ENCODE data around the gene BBLN.
"Not testable (repeated sequence)": the region's sequence is repeated elsewhere in the genome, so short reads cannot be mapped to it uniquely, and the experiment has no call there.

Gene BBLN

DNA sequence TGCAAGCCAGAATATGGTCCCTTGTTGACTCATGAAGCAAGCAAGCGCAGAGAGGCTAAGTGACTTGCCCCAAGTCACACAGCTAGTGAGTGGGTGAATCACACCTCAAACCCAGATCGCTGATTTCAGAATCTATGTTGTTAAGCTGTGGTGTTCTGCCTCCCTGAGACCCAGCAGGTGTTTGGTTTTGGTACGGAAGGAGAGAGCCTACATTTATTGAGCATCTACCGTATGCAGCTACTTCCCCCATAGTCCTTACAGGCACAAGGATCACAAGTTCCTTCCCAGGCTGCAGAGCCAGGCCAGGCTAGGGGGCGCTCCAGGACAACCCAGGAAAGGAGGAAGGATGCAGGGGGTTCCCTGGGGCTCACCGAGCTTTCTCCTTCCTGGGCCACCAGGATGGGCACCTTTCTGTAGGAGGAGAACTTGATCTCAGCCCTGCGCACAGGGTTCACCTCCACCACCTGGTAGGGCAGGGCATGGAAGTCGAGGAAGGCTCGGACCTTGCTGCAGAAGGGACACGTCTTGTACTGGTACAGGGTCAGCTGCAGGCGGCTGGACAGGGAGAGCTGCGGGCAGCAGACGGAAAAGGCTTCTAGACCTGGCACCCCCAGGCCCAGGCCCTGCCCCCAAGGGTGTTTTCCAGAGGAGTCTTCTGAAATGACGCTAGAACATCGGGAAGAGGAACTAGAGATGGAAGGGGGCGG is 35.0 kb upstream of the BBLN start:
- peak; percentile 21 for DNase-seq (ENCODE audit: low read depth)

GRCh38 chr9:128125580-128126354 is 34.3 kb upstream of the BBLN start:
- DNase-seq (ENCODE audit: low read depth) = no peak

GRCh38 chr9:128127568-128127989 is 32.5 kb upstream of the BBLN start, which contains the start of gene PTGES2:
PTGES2 (minus strand) TSS chr9:128127729; CDS start chr9:128127717, 12 bp downstream.
- DNase-seq (ENCODE audit: low read depth) = peak; percentile 63

DNA sequence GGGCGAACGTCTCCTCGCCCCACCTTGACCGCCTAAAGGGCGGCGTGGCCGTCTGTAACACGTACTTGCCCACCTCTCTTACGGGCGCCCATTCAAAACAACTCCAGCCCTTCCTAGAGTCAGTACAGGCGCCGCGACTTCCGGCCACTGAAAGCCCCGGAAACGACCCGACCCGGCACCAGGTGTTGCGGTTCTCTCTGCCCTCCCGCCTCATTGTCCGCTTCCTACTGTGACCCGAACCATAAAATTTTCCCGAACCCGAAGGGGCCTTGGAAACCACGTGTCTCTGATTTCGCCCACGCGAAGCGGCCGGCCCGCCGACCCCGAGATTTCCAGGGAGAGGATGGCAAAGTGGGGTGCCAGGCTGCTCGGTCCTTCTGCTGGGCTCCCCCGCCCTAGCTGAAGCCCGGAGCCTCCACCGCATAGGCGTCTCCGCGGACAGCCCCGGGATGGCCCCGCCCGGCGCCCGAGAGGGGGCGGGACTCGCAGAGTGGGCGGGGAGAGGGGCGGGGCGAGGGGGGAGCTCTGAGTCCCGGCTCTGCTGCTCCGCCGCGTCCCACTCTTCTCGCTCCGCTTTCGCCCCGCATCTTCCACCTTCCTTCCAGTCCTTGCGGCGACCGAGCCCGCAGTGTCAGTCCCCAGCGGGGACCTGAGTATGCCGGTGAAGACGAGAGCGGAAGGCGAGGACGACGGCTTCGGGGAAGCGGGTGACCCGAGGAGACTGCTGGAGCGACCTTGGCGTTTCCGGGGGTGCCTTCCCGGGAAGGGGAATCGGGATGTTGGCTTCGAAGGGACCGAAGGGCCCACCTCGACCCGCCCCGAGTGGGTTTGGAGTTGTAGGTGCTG is 31.9 kb upstream of the BBLN start:
- peak; percentile 65 for DNase-seq (ENCODE audit: low read depth)

- no peak for DNase-seq (ENCODE audit: low read depth)
Measured at GRCh38 chr9:128128836-128129590, 31.1 kb upstream of the BBLN start.

DNA sequence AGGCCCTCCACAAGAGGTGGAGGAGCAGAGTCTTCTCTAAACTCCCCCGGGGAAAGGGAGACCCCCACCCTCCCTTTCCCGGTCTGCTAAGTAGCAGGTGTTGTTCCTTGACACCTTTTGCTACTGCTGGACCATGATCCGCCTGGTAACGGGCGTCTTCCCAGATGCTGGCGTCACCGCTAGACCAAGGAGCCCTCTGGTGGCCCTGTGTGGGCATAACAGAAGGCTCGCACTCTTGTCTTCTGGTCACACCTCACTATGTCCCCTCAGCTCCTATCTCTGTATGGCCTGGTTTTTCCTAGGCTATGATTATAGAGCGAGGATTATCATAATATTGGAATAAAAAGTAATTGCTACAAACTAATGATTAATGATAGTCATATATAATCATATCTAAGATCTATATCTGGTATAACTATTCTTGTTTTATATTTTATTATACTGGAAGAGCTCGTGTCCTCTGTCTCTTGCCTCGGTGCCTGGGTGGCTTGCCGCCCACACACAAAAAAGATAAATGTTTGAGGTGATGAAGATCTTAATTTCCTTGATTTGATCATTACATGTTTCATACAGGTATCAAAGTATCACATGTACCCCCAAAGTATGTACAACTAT is 30.0 kb upstream of the BBLN start:
- DNase-seq (ENCODE audit: low read depth) = not testable (repeated sequence)

DNA sequence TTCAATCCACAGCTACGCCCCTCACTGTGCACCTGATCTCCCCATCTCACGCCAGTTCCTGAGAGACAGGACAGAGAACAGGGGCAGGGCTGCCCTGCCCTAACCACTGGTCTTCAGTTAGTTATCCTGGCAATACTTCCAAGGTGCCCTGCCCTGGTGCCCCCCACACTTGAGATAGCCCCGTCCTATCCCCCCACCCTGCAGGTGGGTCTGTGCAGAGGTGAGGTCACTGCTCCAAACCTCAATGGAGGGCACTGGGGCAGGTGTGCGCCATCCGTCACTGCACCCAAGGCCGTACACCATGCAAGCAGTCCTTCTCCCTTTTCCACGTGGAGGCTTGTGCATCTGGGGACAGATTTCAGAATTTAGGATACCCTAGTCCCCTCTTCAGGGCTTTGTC is 29.4 kb upstream of the BBLN start:
- DNase-seq (ENCODE audit: low read depth) = not testable (repeated sequence)

- DNase-seq (ENCODE audit: low read depth) = not testable (repeated sequence)
Measured at GRCh38 chr9:128131346-128131745, 28.7 kb upstream of the BBLN start.

- DNase-seq (ENCODE audit: low read depth) = not testable (repeated sequence)
Measured at GRCh38 chr9:128132139-128132538, 27.9 kb upstream of the BBLN start.

- DNase-seq (ENCODE audit: low read depth) = not testable (repeated sequence)
Measured at GRCh38 chr9:128135561-128135960, 24.5 kb upstream of the BBLN start.

GRCh38 chr9:128136816-128137793 is 23.0 kb upstream of the BBLN start:
- no peak for DNase-seq (ENCODE audit: low read depth)

- DNase-seq (ENCODE audit: low read depth) = no peak
Measured at GRCh38 chr9:128138001-128138400, 22.1 kb upstream of the BBLN start.

DNA sequence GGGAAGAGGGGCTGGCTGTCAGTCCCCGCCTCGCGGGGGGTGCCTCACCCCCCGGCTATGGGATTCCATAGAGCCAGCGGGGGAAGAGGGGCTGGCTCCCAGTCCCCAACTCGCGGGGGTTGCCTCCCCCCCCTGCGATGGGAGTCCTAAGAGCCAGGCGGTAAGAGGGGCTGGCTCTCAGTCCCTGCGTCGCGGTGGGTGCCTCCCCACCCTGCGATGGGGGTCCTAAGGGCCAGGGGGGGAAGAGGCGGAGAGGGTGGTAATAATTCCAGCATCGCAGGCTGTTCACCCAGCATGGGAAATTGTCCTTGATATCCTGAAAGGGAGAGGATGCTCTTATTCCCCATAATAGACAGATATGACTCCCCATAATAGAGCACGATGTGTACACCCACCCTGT is 20.4 kb upstream of the BBLN start:
- DNase-seq (ENCODE audit: low read depth) = no peak

DNA sequence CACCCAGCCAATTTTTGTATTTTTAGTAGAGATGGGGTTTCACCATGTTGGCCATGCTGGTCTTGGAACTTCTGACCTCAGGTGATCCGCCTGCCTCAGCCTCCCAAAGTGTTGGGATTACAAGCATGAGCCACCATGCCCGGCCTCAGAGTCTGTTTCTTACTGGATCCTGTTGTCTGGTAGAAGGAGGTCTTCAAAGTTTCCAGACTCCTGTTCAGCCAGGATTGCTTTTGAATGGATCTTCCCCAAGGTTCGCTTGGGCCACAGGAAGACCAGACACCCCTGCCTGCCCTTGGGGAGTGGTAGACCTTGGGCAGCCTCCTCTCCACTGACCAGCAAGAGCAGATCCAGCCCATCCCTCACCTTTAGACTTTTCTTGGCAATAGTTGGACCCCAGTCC is 18.5 kb upstream of the BBLN start:
- DNase-seq (ENCODE audit: low read depth) = no peak

DNA sequence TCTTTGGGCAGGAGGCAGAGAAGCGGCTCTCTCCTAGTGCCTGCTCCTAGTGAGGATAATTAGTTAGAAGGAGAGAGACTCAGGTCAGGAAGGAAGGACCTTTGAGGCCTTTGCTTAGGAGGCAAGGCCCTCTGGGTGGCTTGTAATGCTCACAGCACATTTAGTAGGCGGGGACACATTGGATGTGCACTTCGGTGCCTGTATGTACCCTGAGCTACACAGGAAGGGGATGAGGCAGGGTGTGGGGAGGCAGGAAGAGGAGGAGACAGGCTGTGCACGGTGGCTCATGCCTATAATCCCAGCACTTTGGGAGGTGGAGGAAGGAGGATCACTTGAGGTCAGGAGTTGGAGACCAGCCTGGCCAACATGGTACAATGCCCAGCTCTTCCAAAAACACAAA is 18.0 kb upstream of the BBLN start:
- no peak for DNase-seq (ENCODE audit: low read depth)

- no peak for DNase-seq (ENCODE audit: low read depth)
Measured at GRCh38 chr9:128142596-128142995, 17.5 kb upstream of the BBLN start.

DNA sequence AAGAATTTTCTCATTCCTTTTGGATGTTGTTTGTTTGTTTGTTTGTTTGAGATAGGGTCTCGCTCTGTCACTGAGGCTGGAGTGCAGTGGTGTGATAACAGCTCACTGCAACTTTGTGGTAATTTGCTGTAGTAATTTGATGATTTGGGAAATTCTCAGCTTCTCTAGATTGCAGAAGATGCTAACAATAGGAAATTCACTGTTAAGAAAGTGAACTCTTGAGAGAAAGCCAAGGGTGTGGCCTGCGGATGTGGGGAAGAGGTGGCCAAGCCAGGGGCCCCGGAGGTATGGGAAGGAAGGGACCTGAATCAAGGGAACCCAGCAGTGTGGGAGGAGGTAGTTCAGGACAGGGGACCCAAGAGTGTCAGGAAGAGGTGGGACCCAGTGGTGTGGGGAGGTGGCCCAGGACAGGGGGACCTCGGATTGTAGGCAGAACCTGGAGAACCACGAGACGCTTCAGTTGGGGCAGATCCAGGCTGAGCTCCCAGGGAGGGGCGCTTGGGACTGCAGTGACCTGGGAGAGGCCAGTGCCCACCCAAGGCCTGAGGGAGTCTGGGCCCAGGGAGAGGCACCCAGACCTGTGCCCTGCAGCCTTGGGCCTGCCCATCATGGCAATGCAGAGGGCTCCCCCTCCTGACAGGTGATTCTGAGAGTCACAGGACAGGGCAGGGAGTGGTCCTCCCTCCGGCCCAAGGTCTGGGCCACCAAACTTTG is 16.4 kb upstream of the BBLN start:
- DNase-seq (ENCODE audit: low read depth) = no peak

DNA sequence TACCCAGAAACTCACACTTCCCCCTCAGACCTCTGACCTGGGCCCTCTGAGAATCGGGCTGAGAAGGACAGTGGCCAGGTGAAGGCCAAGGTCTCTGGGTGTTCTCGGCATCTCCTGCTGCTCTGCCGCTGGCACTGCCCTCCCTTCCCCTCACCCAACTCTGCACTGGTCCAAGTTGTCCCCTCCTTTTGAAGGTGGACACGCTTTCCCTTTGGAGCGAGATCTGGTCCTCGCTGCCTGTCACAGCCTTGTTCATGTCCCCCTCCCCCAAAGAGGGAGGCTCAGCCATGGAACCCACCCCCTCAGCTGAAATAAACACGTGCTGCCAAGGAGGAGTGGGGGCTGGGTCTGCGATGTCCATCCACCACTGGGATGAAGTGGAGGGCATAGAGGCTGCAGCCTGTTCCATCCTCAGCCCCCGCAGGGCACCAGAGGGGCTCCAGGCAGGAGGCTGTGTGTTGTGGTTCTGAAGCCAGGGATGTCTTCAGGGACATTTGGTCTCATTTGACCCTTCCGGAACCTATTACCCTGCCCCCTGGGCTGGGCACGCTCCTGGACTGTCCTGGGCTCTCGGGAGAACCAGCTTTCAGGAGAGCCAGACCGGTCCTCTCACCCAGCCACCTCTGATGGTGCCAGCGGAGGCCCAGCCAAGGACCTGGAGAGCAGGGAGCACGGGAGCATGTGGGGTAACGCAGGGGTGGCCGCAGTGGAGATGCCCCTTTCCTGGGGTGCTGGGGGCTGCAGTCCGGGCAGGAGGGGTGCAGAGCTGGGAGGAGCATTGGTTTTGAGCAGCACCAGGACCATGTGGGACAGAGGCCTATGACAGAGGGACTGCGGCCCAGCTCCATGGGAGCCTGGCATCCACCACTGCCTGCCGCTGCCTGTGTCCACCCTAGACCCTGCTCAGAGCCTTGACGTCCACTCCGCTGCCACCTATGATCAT is 15.6 kb upstream of the BBLN start:
- DNase-seq (ENCODE audit: low read depth) = no peak
